ENCODE measurements around the gene ZMYND11.
A peak's percentile ranks its signal among the peaks of the same experiment; 100 is the strongest.
"Not testable (repeated sequence)": the region's sequence is repeated elsewhere in the genome, so short reads cannot be mapped to it uniquely, and the experiment has no call there.

Gene ZMYND11

DNA sequence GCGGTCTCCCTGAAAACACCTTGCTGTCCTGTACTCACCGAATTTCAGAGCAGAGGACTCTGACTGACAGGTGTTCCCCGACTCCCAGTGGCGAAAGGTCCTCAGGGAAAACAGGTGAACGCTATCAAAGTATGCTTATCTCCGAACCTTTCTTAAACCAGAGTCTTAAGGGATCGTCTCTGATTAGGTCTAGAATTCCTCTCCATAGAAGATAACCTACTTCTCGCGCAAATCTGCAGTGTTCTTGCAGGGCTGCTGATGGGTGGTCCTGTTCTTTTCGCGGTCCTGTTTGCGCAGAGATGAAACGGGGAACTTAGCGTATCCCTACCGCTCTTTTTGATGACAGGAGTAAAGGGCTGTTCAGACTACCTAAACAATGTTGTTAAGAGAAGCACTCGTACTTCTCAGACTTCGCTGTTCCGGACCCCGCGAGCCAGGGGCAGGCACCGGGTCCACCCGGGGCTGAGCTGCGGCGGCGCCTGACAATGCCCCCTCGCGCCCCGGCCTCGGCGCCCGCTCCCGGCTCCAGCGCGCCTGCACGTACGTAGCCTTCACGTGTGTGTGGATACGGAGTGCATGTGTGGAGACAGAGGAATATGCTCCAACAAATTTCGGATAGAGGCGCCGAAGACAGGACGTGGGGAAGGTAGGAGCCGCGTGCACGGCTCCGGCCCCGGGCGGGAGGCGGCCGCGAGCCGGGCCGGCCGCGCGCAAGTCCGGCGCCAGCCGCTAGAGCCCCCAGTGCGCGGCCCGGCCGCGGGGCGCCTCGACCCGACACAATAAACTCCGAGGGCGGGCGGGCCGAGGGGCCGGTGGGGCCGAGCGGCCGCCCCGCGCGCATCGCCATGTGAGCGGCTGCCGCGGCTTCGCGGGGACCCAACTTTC is 766 bp upstream of the ZMYND11 start:
- peak; percentile 44 for DNase-seq

DNA sequence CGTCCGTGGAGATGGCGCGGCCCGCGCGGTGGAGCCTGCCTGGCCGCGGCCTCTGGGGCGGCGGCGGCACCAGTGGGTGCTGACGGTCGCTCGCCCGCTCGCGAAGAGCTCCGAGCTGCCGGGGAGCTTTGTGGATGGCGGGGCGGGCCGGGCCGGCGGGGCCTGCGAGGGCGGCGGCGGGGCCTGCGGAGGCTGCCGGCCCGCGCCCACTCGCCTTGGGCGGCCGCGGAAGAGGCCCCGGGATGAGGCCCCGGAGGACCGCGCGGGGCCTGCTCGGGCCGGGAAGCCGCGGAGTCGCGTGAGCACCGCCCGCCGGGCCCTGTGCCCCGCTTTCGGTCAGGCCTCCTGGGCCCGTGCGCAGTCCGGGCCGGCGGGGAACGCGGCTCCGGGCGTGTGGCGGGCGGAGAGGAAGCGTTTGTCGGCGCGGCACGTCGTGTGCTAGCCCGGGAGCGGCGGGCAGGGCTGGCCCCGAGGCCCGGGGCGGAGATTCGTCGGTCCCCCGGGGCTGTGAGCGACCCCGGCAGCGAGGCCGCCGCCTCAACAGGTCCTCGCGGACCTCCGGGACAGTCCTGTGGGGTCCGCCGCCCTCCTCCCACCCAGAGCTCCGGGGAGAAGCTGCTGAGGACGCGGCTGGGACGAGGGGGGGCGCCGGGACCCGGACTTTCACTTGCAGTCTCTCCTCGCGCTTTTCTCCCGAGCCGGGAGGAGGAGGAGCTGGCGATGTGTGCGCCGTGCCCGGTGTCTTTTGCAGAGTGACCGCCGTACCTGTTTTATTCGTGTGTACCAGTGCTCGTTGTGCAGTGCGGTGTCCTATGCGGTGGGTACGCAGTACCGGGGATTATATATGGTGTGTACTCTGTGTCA is 578 bp downstream of the ZMYND11 start:
- peak; percentile 66 for DNase-seq

DNA sequence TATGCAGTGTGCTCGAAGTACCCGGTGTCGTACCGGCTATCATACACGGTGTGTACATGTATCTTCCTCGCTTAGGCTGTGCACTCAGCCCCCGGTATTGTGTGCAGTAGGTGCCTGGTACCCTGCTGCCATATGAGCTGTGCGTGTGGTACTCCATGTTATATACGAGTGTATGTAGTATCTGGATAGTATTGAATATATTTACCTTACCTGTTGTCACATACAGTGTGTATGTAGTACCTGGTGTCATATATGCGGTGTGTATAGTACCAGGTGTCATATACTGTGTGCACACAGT is 1.2 kb downstream of the ZMYND11 start:
- DNase-seq: no peak

DNA sequence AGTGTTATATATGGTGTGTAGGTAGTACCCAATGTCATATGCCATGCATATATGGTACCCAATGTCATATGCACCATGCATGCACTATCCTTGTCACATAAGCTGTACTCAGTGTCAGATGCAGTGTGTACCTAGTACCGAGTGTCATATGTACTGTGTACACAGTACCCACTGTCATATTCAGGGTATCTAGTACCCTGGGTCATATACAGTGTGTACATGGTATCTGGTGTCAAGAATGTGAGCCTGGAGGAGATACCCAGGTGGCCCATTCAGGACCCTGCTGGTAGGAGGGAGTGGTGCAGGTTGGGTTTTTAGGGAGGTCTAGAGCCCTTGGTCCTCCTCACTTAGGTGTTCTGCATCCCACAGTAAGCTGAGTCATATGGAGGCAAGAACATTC is 1.8 kb downstream of the ZMYND11 start:
- peak; percentile 61 for DNase-seq

DNA sequence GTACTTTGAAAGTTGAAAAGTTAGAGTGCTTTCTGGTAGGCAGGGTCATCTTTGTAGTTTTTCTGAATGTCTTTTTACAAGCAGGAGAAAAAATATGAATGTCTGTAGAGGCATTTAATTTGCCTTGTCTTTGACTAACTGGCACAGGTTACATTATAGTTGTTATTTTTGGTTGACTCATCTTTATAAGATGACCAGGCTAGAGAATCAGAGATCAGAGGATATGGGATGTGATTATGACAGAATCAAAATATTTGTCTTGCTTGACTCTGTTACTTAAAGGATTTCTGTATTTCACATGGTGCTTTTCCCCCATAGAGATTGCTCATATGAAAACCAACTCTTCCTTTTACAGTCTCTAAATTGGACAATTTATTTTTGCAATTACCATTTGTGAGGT is 2.4 kb downstream of the ZMYND11 start:
- DNase-seq: no peak

DNA sequence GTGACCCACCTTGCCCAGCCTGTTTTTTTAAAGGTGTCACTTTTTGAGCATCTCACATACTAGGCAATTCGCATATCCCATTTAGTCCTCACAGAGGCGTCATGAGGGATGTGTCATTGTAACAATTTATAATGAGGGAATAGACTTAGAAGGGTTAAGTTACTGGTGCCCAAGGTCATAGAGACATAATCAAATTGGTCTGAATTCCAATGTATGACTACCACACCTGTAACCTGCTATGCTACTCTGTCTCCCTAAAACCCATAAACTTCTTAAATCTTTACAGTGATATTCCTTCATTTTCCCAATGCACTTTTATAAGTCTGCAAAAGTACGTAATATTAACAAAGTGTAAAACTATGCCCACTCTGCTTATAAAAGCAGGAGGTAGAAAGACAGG is 7.1 kb downstream of the ZMYND11 start:
- DNase-seq: no peak

DNA sequence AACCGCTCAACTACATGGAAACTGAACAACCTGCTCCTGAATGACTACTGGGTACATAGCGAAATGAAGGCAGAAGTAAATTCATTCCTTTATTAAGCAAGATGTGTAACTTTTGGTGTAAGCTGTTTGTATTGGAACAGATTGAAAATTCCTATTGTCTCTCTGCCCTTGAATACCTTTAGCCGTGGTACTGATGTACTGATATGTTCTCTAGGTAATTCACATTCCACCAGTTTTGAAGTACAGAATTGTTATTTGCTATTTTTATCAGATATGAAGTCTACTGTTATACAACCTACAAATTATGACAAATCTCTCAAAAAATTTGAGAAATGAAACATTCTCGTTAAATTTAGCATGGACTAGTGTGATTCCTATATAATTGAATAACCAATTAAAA is 17.7 kb downstream of the ZMYND11 start:
- DNase-seq: no peak

DNA sequence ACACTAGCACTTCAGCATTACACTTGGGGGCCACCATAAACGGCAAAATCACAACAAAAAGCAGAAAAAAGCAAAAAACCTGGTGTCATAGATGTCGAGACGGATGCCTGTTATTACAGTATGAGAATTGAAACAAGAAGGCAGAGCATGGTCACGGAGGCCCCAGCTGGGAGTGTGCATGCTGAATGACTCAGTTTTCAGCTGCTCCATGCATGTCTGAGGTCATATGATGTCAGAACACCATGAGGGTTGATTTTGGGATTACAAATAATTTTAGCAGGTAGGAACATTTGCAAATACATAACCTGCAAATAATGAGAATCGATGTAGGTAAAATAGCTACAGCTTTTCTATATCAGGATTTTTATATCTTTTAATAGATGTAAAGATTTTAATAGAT is 19.1 kb downstream of the ZMYND11 start:
- peak; percentile 4 for DNase-seq

DNA sequence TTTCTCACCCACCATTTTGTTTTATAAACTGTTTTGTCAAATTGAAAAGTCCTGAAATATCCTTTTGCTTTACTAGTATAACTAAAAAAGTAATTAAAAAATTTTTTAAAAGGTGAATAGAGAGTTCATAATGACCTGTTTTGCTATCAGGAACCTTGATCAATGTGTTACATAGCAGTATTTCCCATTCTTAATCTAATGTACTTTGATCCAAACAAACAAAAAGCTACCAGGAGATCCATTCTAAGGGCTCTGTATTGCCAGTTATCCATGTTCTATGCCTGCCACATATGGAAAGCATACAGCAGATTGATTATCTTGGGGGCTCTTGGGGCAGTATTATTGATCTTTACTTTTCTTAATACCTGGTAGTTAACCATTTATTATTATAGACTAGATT is 32.1 kb downstream of the ZMYND11 start:
- DNase-seq: no peak

DNA sequence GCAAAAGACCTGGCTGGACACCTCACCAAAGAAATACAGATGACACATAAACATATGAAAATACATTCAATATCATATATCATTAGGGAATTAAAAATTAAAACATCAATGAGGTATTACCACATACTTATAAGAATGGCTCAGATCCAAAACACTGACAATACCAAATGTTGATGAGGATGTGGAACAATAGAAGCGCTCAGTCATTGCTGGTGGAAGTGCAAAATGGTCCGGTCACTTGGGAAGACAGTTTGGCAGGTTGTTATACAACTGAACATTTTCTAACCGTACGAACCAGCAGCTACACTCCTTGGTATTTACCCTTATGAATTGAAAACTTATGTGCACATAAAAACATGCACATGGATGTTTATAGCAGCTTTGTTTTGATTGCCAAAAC is 38.5 kb downstream of the ZMYND11 start:
- no peak for DNase-seq

DNA sequence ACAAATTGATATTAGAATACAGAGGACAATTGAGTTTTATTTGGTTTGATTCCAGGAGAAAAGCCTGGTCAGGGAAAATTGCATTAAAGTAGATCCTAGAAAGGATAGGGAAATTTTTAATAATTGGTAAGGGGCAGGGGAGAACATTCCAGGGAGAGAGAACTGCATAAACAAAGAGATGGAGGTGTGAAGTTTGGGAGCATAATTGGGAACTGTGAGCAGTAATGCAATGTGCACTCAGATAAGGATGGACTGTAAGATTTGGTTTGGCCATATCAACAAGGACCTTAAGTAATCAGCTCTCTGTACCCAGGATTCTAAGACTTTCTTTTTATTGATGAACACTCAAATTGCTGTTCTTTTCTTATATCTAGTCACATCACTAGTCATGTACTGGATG is 41.4 kb downstream of the ZMYND11 start:
- DNase-seq: no peak

DNA sequence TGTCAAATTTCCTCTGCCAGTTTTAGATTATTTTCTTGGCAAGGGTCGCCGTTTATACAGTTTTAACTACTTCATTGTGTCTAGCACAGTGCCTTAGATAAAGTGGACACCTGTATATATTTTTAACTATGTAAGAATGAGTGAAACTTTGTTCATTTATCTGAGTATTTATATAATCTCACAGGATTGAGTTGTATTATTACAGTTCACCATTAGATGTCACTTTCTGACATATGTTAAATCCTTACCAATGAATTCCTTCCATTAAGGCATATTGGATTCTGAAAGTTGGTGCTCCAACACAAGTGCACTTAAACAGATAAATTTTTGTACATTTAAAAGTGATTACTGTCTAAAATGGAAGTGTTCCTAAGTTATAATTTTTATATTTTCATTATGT is 43.0 kb downstream of the ZMYND11 start:
- DNase-seq: peak; percentile 10

DNA sequence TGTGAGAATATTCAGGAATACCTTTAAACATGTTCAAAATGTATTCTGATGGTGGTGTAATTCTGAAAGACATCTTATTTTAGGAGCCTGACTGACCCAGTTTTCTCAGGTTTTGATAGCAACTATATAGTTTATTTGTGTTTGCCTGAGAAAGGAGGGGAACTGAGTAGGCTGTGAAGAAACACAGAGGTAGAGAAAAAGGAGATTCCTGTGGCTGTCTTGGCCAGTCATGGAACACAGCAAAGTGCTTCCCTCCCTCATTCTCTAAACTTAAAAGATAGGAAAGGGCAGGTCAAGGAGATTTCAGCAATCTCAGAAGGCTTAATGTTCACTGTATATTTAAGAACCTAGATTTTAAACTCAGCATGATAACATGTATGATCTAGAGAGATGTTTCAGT is 43.5 kb downstream of the ZMYND11 start:
- no peak for DNase-seq

DNA sequence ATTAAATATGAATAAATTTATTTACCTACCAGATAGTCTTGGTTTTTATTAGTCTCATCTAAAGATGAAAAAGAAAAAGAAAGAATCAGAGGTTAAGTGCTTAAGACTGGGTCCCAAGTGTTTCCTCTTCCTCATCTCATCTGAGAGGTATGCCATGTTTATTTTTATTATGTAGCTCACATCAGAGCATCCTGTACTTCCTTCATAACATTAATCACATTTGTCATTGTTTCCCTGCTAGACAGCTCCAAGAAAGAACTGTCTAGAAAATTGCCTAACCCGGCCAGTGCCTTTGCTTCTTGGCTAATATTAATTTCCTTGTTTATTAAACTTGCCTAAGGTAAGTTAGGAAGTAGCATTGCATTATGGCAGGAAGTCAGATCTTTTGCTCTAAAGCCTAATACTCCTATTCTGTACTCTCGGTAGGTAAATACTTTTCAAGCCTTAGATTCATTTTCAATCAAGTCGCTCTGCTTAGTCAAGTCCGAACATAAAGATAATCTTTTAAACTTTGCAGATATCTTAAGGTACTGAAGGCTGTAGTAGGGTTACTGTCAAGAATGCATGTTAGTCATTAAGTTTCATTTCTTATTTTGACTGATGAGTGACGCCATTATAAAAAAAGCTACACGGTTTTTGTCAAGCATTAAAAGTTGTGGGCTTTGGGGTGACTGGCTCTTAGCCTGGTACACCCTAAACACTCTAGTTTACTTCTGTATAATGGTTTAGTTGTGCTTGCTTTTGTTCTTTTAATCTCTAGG is 47.4 kb downstream of the ZMYND11 start:
- peak; percentile 72 for DNase-seq

DNA sequence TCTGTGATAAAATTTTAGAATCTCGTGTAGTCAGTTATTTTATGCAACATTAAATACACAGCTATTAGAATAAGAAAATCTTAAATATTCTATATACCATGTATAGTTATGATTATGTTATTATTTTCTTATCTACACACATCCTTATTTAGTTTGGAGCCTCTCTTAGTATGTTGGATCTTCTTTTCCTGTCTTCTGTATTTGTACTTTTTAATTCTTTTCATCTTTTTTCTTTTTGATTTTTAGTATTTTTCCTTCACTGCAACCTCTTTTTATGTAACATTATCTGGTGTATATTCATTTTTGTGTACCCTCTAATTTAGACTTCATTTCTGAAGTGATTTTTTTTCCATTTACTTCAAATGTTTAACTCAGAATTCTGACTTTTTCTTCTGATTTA is 48.9 kb downstream of the ZMYND11 start:
- no peak for DNase-seq

DNA sequence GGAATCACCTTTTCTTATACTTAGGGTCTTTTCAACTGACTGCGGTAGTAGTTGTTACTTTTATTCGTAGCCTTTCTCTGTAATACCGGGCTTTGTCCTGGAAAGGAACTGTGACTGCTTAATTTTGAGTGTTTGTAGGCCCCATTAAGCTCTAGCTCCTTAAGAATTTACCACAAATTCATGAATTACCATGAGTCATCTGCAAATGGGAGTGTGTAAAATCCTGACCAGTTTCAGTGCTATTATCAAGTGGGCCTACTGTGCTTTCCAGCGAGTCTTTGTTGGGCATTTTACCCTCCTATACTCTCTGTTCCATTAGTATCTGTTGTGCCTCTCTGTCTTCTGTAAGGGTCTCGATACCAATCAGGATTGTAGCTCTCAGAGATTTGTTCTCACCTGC is 49.7 kb downstream of the ZMYND11 start:
- no peak for DNase-seq

DNA sequence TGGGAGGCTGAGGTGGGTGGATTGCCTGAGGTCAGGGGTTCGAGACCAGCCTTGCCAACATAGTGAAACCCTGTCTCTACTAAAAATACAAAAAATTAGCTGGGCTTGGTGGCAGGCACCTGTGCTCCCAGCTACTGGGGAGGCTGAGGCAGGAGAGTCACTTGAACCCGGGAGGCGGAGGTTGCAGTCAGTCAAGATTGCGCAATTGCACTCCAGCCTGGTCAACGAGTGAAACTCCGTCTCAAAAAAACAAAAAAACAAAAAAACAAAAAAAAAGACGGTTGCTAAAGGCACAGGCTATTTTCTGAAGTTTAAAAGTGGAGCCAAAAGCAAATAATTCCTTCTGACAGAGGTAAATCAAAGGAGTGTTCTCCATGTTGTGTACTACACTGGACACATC is 50.3 kb downstream of the ZMYND11 start:
- DNase-seq: not testable (repeated sequence)

DNA sequence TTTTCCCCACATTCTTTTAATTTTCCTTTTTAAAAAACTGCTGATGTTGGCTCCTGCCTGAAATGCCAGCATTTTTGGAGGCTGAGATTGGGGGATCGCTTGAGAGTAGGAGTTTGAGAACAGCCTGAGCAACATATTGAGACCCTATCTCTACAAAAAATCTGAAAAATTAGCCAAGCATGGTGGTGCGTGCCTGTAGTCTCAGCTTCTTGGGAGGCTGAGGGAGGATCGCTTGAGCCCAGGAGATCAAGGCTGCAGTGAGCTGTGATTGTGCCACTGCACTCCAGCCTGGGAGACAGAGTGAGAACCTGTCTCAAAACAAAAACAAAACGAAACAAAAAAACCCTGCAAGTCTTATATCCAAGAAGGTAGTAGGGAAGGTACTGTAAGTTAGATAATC is 51.7 kb downstream of the ZMYND11 start:
- no peak for DNase-seq

DNA sequence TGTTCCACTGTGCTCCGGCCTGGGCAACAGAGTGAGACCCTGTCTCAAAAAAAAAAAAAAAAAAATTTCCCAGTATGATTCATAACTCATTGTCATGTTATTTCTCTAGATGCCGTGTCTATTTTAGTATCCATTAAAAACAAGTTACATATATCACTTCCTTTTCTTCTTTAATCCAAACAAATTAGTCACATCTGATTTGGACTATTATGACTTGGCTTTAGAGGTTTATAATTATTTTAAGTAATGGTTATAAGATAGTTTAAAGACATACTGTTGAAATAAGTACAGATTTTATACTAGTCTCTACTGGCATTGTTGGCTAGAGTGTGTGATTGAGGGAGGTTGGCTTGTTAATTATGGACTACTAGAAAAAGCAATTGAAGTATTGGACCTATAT is 53.3 kb downstream of the ZMYND11 start:
- no peak for DNase-seq

DNA sequence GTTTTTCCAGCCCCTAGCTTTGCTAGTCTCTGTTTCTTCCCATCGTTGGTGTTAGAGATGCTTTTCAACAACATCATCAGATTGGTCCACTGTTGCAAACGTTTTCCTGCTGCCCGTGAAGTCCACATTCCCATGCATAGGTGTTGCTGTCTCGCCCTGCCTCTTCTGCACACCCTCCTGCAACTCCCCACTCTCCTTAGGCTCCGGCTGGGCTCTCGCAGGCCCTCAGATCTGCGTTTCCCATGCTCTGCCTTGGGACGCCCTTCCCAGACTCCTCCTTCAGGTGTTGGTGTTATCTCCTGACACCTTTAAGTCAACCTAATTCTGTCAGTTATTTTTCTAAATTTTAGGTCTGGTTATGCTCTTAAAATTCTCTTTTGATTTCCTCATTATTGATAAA is 55.0 kb downstream of the ZMYND11 start:
- no peak for DNase-seq

DNA sequence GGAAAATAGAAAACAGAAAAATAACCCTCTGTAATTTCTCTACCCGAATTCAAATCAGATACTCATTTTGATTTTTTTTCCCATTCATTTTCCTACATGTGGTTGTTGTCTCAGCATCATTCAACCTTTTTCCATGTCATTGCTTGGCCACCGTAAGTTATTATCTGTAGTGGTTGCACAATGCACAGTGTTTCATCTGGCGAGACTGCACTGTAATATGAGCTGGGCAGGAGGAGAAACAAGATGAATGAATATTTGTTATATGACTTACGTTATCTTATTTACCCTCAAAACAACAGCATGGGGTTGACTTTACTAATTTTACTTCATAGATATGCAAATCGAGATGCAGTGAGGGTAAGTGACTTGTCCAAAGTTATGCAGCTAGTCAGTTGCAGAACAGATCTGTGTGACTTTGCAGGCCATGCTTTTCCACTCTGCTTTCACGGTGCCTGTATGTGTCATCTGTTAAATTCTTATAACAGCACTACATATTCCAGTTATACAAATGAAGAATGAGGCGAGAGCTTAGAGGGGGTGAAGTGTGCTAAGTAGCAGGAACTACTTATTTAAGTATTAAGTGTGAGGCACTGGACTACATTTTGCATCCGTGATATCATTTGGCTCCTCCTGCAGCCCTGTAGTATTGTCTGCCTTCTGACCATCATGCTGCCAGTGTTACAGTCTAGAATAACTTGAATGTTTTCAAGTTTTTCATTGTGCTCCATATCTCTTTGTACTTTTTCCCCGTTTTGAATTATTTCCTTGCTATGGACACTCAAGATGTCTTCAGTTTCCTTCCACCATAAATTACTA is 56.7 kb downstream of the ZMYND11 start:
- no peak for DNase-seq

DNA sequence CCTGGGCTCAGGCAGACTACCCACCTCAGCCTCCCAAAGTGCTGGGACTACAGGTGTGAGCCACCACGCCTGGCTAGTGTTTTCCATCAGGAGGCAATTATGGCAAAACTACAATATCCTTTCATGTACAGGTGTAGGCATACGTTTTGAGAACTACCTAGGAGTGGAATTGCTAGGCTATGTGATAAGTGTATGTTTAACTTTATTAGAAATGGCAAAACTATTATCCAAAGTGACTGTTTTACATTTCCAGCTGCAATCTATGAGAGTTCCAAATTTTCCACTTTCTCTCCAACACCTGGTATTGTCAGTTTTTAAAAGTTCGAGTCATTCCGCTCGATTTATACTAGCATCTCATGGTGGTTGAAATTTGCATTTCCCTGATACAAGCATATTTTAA is 59.0 kb downstream of the ZMYND11 start:
- no peak for DNase-seq

DNA sequence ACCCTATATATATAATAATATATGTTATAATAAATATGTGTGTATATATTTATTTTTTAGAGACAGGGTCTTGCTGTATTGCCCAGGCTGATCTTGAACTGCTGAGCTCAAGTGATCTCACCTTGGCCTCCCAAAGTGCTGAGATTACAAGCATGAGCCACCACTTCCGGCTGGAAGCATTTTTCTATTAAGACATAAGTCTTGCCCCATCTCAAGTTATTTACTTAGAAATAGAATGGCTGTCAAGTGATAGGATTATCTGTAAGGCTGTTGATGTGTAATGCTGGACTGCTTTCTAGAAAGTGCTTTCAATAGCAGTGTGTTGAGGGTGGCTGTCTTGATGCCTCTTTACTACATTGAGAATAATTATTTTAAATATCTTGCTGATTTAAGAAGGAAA is 65.2 kb downstream of the ZMYND11 start:
- no peak for DNase-seq
